ENCODE measurements around the gene UBE2E1.
"Not testable (repeated sequence)": the region's sequence is repeated elsewhere in the genome, so short reads cannot be mapped to it uniquely, and the experiment has no call there.

UBE2E1 gene

GRCh38 chr3:23889386-23889785 is 83.6 kb downstream of the UBE2E1 start:
- H3K36me3 ChIP-seq (ENCODE audit: control insufficient read depth, insufficient read depth, low read length), result peaks cover 3% of the 10 kb centered on the region
- 93 to 100% methylated on average over 2 of the region's 2 CpGs for WGBS, 2 experiments
- H3K27me3 ChIP-seq (ENCODE audit: control insufficient read depth, insufficient read depth, low read length, poor library complexity, severe bottlenecking), result no peaks in the 10 kb centered on the region
- H3K4me3 ChIP-seq (ENCODE audit: insufficient read depth, low read depth, low read length), result no peak overlapping the region
- H3K27ac ChIP-seq (ENCODE audit: insufficient read depth, low read depth, low read length, poor library complexity, severe bottlenecking), result no peak overlapping the region
- no peaks in the 10 kb centered on the region for H3K4me1 ChIP-seq (ENCODE audit: control insufficient read depth, insufficient read depth, low read length)
- no peaks in the 10 kb centered on the region for H3K9me3 ChIP-seq (ENCODE audit: control insufficient read depth, low read length)

- WGBS, 2 experiments, result 93 to 95% methylated on average over 4 to 5 of the region's 5 CpGs
- Histone ChIP-seq H3K4me1 (ENCODE audit: control insufficient read depth, insufficient read depth, low read length) (no peaks in the 10 kb centered on the region), H3K27ac (ENCODE audit: insufficient read depth, low read depth, low read length, poor library complexity, severe bottlenecking) (no peak overlapping the region), H3K27me3 (ENCODE audit: control insufficient read depth, insufficient read depth, low read length, poor library complexity, severe bottlenecking) (no peaks in the 10 kb centered on the region), H3K36me3 (ENCODE audit: control insufficient read depth, insufficient read depth, low read length) (peaks cover 3% of the 10 kb centered on the region), H3K4me3 (ENCODE audit: insufficient read depth, low read depth, low read length) (no peak overlapping the region), H3K9me3 (ENCODE audit: control insufficient read depth, low read length) (no peaks in the 10 kb centered on the region)
Measured at GRCh38 chr3:23889950-23890349, 84.2 kb downstream of the UBE2E1 start.

DNA sequence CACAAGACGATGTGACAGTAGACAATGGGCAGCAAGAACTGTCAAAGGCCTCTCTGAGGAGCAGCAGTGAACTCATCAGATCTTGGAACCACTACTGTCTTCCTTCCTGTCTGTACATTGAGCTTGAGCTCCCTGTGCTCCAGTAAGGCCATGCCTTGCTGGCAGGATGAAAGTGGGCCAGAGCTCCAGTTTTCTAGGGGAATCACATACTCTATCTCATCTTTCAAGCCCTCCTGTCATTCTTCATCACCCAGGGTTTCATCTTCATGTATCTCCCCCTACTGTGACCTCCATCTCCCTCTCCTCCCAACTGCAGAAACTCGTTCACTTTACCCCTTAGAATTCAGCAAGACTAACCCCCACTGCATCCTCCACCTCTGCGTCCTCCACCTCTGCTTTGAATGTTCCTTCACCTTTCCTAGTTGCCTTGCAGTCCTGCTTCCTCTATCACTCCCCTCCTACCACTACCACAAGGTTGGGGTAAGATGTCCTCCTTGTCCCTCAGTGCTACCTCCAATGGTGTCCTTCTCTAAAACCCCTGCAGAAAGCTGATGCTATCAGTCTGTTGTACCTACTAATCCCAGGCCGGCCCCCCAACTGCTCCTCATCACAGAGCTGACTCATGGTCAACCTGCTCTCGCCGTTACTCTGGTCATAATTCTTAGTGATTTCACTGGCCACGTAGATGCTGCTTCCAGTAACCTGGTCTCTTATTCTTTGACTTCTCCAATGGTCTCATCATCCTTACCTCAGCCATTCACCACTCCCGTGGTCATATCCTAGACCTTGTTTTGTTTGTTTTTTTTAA is 88.7 kb downstream of the UBE2E1 start:
- Histone ChIP-seq H3K4me1 (ENCODE audit: control insufficient read depth, insufficient read depth, low read length) (no peaks in the 10 kb centered on the region), H3K27me3 (ENCODE audit: control insufficient read depth, insufficient read depth, low read length, poor library complexity, severe bottlenecking) (no peaks in the 10 kb centered on the region), H3K27ac (ENCODE audit: insufficient read depth, low read depth, low read length, poor library complexity, severe bottlenecking) (no peak overlapping the region), H3K9me3 (ENCODE audit: control insufficient read depth, low read length) (no peaks in the 10 kb centered on the region), H3K4me3 (ENCODE audit: insufficient read depth, low read depth, low read length) (no peak overlapping the region), H3K36me3 (ENCODE audit: control insufficient read depth, insufficient read depth, low read length) (peaks cover 24% of the 10 kb centered on the region)
- 93 to 94% methylated on average over 8 of the region's 8 CpGs for WGBS, 2 experiments

- H3K4me3 ChIP-seq (ENCODE audit: insufficient read depth, low read depth, low read length), result no peak overlapping the region
- H3K4me1 ChIP-seq (ENCODE audit: control insufficient read depth, insufficient read depth, low read length), result no peaks in the 10 kb centered on the region
- H3K36me3 ChIP-seq (ENCODE audit: control insufficient read depth, insufficient read depth, low read length), result peaks cover 30% of the 10 kb centered on the region
- whole genome bisulfite sequencing, 2 experiments, result 92 to 95% methylated on average over 4 of the region's 4 CpGs
- H3K27me3 ChIP-seq (ENCODE audit: control insufficient read depth, insufficient read depth, low read length, poor library complexity, severe bottlenecking), result no peaks in the 10 kb centered on the region
- H3K27ac ChIP-seq (ENCODE audit: insufficient read depth, low read depth, low read length, poor library complexity, severe bottlenecking), result no peak overlapping the region
- no peaks in the 10 kb centered on the region for H3K9me3 ChIP-seq (ENCODE audit: control insufficient read depth, low read length)
Measured at GRCh38 chr3:23895181-23895580, 89.4 kb downstream of the UBE2E1 start.

GRCh38 chr3:23900744-23901143 is 95.0 kb downstream of the UBE2E1 start:
- no peak overlapping the region for H3K4me3 ChIP-seq (ENCODE audit: insufficient read depth, low read depth, low read length)
- no peak overlapping the region for H3K27ac ChIP-seq (ENCODE audit: insufficient read depth, low read depth, low read length, poor library complexity, severe bottlenecking)
- peaks cover 41% of the 10 kb centered on the region for H3K36me3 ChIP-seq (ENCODE audit: control insufficient read depth, insufficient read depth, low read length)
- no peaks in the 10 kb centered on the region for H3K4me1 ChIP-seq (ENCODE audit: control insufficient read depth, insufficient read depth, low read length)
- 93 to 98% methylated on average over 6 of the region's 6 CpGs for WGBS, 2 experiments
- no peaks in the 10 kb centered on the region for H3K27me3 ChIP-seq (ENCODE audit: control insufficient read depth, insufficient read depth, low read length, poor library complexity, severe bottlenecking)
- H3K9me3 ChIP-seq (ENCODE audit: control insufficient read depth, low read length), result no peaks in the 10 kb centered on the region

DNA sequence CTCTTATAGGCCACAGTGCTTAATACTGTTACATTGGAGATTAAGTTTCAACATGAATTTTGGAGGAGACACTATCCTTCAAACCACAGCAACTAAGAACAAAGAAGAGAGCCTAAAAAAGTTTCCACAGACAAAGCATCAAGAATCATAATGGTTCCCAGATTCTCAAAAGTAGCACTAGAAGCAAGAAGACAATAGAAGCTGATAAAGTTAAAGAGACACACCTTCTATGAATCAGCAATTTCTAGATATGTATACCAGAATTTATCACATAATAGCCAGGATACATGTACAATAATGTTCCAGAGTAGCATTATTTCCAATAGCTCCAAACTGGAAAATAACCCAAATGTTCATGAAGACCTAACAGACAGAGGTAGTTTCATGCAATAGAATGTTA is 98.8 kb downstream of the UBE2E1 start:
- H3K9me3 ChIP-seq (ENCODE audit: control insufficient read depth, low read length), result no peaks in the 10 kb centered on the region
- no peaks in the 10 kb centered on the region for H3K4me1 ChIP-seq (ENCODE audit: control insufficient read depth, insufficient read depth, low read length)
- no peak overlapping the region for H3K4me3 ChIP-seq (ENCODE audit: insufficient read depth, low read depth, low read length)
- H3K36me3 ChIP-seq (ENCODE audit: control insufficient read depth, insufficient read depth, low read length), result peaks cover 18% of the 10 kb centered on the region
- H3K27me3 ChIP-seq (ENCODE audit: control insufficient read depth, insufficient read depth, low read length, poor library complexity, severe bottlenecking), result no peaks in the 10 kb centered on the region
- no peak overlapping the region for H3K27ac ChIP-seq (ENCODE audit: insufficient read depth, low read depth, low read length, poor library complexity, severe bottlenecking)

DNA sequence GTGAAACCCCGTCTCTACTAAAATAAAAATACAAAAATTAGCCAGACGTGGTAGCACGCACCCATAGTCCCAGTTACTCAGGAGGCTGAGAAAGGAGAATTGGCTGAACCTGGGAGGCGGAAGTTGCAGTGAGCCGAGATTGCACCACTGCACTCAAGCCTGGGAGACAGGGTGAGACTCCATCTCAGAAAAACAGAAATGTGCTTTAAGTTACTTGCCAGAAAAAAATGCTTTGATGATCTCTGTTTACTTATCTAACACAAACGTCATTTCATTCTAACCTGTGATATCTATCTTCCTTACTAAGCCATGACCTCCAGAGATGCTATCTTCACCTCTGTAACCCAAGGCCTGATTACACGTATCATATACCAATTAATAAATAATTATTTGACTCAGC is 103.6 kb downstream of the UBE2E1 start:
- no peaks in the 10 kb centered on the region for H3K9me3 ChIP-seq (ENCODE audit: control insufficient read depth, low read length)
- 93 to 97% methylated on average over 7 of the region's 7 CpGs for whole genome bisulfite sequencing, 2 experiments

DNA sequence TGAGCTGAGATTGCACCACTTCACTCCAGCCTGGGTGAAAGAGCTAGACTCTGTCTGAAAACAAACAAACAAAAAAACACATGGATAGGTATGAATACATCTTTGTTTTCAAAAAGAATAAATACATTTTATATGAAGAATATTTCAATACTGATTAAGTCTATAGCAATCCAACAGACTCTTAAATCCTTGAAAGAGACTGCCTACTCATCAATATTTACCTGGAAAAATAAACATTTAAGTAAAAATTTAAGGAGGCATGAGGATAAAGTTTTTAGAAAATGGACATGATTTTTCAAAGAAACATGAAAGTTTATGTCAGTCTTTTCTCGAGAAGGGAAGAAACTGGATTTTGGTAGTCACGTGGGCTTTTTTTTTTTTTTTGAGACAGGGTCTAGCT is 105.6 kb downstream of the UBE2E1 start:
- Histone ChIP-seq H3K27me3 (ENCODE audit: control insufficient read depth, insufficient read depth, low read length, poor library complexity, severe bottlenecking) (no peaks in the 10 kb centered on the region), H3K9me3 (ENCODE audit: control insufficient read depth, low read length) (no peaks in the 10 kb centered on the region), H3K36me3 (ENCODE audit: control insufficient read depth, insufficient read depth, low read length) (no peaks in the 10 kb centered on the region), H3K4me3 (ENCODE audit: insufficient read depth, low read depth, low read length) (no peak overlapping the region), H3K27ac (ENCODE audit: insufficient read depth, low read depth, low read length, poor library complexity, severe bottlenecking) (no peak overlapping the region), H3K4me1 (ENCODE audit: control insufficient read depth, insufficient read depth, low read length) (peaks cover 10% of the 10 kb centered on the region)
- 94 to 100% methylated on average over 2 of the region's 2 CpGs for WGBS, 2 experiments

More for the DNA sequence above, 103.6 kb downstream of the UBE2E1 start:
- no peaks in the 10 kb centered on the region for H3K4me1 ChIP-seq (ENCODE audit: control insufficient read depth, insufficient read depth, low read length)
- H3K27me3 ChIP-seq (ENCODE audit: control insufficient read depth, insufficient read depth, low read length, poor library complexity, severe bottlenecking), result no peaks in the 10 kb centered on the region
- H3K4me3 ChIP-seq (ENCODE audit: insufficient read depth, low read depth, low read length), result no peak overlapping the region
- H3K27ac ChIP-seq (ENCODE audit: insufficient read depth, low read depth, low read length, poor library complexity, severe bottlenecking), result no peak overlapping the region
- peaks cover 5% of the 10 kb centered on the region for H3K36me3 ChIP-seq (ENCODE audit: control insufficient read depth, insufficient read depth, low read length)

GRCh38 chr3:23912335-23912734 is 106.6 kb downstream of the UBE2E1 start:
- not testable (repeated sequence) for H3K9me3 ChIP-seq (ENCODE audit: control insufficient read depth, low read length); H3K27me3 ChIP-seq (ENCODE audit: control insufficient read depth, insufficient read depth, low read length, poor library complexity, severe bottlenecking); H3K27ac ChIP-seq (ENCODE audit: insufficient read depth, low read depth, low read length, poor library complexity, severe bottlenecking); H3K36me3 ChIP-seq (ENCODE audit: control insufficient read depth, insufficient read depth, low read length); H3K4me3 ChIP-seq (ENCODE audit: insufficient read depth, low read depth, low read length)
- 86 to 90% methylated on average over 2 of the region's 3 CpGs for WGBS, 2 experiments
- H3K4me1 ChIP-seq (ENCODE audit: control insufficient read depth, insufficient read depth, low read length), result peaks cover 10% of the 10 kb centered on the region

- WGBS, 2 experiments, result 90% methylated on average over 1 of the region's 1 CpG; no CpG with 5 or more reads in 1 of the 2 experiments
Measured at GRCh38 chr3:23913182-23913581, 107.4 kb downstream of the UBE2E1 start.

More at GRCh38 chr3:23913182-23913581, 107.4 kb downstream of the UBE2E1 start:
- Histone ChIP-seq H3K27ac (ENCODE audit: insufficient read depth, low read depth, low read length, poor library complexity, severe bottlenecking) (no peak overlapping the region), H3K27me3 (ENCODE audit: control insufficient read depth, insufficient read depth, low read length, poor library complexity, severe bottlenecking) (no peaks in the 10 kb centered on the region), H3K4me1 (ENCODE audit: control insufficient read depth, insufficient read depth, low read length) (peaks cover 10% of the 10 kb centered on the region), H3K9me3 (ENCODE audit: control insufficient read depth, low read length) (no peaks in the 10 kb centered on the region), H3K4me3 (ENCODE audit: insufficient read depth, low read depth, low read length) (no peak overlapping the region), H3K36me3 (ENCODE audit: control insufficient read depth, insufficient read depth, low read length) (peaks cover 4% of the 10 kb centered on the region)

All from ectodermal cell (in vitro differentiated cells).